Islet of Langerhans (tissue), 1 donor: ENCODE measurements around the gene KHSRP.

ENCODE experiments used
- FAIRE-seq: peaks from one replicate; lab custom pipeline; 2011; peaks lifted over from hg19 to GRCh38; lab: Jason Lieb, UNC

Gene KHSRP, protein sequence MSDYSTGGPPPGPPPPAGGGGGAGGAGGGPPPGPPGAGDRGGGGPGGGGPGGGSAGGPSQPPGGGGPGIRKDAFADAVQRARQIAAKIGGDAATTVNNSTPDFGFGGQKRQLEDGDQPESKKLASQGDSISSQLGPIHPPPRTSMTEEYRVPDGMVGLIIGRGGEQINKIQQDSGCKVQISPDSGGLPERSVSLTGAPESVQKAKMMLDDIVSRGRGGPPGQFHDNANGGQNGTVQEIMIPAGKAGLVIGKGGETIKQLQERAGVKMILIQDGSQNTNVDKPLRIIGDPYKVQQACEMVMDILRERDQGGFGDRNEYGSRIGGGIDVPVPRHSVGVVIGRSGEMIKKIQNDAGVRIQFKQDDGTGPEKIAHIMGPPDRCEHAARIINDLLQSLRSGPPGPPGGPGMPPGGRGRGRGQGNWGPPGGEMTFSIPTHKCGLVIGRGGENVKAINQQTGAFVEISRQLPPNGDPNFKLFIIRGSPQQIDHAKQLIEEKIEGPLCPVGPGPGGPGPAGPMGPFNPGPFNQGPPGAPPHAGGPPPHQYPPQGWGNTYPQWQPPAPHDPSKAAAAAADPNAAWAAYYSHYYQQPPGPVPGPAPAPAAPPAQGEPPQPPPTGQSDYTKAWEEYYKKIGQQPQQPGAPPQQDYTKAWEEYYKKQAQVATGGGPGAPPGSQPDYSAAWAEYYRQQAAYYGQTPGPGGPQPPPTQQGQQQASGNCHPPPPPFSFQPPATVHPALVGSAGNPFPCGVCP

DNA sequence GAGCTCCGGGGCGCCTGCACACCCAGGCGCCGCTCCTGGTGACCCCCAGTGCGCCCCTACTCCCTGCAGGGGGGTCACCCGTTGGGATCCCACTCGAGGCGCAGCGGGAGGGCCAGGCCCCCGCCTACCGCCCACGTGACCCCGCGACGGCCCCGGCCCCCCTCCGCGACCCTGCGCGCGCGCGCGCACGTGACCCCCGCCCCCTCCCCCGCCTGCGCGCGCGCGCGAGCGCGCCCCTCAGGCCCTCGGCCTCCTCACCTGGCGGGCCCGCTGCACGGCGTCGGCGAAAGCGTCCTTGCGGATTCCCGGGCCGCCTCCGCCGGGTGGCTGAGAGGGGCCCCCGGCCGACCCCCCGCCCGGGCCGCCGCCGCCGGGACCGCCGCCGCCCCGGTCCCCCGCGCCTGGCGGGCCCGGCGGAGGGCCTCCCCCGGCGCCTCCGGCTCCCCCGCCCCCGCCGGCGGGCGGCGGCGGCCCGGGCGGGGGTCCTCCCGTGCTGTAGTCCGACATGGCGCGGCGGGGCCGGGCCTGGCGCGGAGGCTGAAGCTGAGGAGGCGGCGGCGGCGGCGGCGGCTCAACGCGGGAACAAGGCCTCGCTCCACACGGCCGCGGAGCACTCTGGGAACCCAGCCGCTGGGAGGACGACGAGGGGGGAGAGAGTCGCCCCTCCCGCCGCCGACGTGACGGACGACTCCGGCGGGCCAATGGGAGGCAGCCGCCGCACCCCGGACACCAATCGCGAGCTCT lies at the start of gene KHSRP:
TSS of gene KHSRP (minus strand) at position 617 of the 744 bp plus-strand sequence. CDS start at position 507, 110 bp downstream.
- no peak for FAIRE-seq

DNA sequence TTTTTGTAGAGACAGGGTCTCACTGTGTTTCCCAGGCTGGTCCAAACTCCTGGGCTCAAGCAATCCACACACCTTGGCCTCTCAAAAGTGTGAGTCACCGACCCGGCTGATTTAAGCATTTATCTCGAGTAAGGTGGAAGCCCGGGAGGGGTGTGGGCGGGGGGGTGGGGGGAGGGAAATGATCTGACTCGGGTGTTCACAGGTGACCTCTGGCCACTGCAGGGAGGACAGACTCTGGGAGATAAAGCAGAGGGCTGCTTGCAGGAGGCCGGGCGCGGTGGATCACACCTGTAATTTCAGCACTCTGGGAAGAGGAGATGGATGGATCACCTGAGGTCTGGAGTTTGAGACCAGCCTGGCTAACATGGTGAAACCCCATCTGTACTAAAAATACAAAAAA lies 49.0 kb upstream of the KHSRP start:
- no peak for FAIRE-seq

DNA sequence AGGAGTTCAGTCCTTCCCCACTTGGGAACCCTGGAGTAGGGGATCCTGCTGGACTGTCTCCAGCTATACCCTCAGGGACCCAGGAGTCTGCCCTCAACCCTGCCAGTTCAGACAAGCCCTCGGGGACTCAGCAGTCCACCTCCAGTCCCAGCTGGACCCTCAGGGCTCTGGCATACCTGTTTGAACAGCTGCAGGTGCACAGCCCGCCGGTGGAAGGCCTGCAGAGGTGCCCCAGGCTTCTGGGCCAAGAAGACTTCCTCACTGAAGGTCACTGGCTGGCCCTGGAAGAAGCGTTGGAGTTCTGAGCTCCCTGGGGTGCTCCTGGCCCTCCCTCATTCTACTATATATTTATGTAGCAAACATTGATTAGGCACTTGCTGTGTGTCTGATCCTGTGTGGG lies 48.1 kb upstream of the KHSRP start:
- no peak for FAIRE-seq

DNA sequence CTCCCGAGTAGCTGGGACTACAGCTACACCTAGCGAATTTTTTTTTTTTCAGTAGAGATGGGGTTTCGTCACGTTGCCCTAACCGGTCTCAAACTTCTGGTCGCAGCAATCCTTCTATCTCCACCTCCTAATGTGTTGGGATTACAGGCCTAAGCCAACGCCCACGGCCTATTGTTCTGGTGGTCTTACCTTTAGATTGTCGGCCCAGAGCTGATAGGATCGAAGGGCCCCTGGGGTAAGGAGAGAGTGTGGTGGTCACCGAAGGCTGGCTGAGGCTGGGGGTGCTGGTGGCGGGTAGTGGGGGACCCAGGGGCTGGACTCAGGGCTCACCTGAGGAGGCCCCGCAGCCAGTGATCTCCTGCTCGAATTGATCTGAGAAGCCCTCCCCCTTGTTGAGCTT lies 46.5 kb upstream of the KHSRP start:
- FAIRE-seq: no peak

DNA sequence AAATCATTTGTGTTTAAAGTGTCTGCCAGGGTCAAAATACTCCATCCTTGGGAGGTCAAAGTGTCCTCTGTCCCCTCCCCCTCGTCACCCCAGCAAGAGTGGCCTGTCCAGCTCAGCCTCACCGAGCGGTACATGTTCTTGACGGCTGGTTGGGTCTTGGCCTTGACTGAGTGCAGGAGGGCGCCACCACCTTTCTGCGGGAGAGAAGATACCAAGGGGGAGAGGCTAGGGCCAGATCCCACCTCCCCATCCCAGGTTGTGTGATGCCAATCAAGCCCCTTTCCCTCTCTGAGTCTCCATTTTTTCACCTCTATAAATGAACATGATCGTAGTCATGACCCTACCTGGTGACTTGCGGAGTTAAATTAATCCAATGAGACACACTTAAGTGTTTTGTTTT lies 45.6 kb upstream of the KHSRP start:
- FAIRE-seq: no peak

DNA sequence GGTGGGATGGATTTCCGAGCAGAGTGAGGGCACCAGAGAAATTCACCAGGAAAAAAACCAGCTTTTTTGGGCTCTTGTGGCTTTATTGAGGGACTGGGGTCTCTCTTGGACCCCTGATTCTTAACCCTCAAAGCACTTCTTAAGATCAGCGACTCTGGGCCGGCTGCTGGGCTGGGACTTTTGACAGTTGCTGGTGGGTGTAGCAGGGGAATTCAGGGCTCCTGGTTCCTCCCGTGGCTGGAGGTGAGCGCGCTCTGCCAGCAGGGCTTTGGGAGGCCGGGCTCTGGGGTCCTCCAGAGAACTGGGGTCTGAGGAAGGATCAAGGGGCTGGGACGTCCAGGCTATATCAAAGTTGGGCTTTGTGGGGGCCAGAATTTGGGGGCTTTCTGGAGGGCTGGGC lies 42.8 kb upstream of the KHSRP start:
- FAIRE-seq: no peak

DNA sequence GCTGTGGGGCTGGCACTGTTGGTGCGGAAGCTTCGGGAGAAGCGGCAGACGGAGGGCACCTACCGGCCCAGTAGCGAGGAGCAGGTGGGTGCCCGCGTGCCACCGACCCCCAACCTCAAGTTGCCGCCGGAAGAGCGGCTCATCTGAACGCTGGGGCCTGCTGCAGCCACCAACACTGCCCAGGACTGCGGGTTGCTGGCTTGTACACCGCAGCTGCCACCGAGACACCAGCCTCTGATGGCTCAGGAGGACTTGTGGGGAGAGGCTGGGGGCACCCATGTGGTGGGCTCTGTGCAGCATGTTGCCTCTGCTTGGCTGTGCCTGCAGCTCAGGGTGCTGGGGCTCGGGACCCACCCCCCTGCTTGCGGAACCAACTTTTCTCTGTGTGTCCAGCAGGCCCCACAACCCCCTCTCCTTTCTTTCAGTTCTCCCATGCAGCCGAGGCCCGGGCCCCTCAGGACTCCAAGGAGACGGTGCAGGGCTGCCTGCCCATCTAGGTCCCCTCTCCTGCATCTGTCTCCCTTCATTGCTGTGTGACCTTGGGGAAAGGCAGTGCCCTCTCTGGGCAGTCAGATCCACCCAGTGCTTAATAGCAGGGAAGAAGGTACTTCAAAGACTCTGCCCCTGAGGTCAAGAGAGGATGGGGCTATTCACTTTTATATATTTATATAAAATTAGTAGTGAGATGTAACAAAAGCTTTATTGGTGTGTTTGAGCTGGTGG lies 42.1 kb upstream of the KHSRP start:
- no peak for FAIRE-seq

DNA sequence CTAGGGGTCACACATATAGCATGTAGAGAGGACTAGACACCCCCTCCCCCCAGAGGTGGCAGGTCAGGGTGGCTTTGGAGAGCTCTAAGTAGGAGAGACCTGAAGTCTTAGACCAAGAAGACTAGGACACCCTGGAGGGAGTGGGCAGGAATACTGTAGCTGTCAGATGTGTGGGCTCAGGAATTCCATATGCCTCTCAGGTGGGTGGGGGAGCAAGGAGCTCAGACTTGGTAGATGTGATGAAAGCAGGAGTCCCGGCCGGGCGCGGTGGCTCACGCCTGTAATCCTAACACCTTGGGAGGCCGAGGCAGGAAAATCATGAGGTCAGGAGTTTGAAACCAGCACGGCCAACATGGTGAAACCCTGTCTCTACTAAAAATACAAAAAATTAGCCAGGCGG lies 41.1 kb upstream of the KHSRP start:
- no peak for FAIRE-seq

DNA sequence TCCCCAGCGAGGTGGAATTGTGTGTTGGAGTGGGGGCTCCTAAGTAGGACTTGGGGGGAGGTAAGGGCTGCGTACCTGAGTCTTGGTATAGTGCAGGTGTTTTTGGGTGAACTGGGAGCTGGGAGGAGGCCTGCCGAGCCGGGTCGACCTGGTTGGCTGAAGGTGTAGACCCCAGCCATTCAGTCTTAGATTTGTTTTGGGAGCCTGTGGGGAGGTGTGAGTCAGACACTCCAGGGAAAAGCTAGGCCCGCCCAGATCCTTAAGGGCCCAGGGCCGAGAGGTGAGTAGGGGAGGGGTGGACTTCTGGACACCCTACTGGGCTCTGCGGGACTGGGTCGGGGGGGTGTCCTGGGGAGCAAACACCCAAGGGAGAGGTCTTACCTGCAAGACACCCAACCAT lies 40.4 kb upstream of the KHSRP start:
- FAIRE-seq: no peak

DNA sequence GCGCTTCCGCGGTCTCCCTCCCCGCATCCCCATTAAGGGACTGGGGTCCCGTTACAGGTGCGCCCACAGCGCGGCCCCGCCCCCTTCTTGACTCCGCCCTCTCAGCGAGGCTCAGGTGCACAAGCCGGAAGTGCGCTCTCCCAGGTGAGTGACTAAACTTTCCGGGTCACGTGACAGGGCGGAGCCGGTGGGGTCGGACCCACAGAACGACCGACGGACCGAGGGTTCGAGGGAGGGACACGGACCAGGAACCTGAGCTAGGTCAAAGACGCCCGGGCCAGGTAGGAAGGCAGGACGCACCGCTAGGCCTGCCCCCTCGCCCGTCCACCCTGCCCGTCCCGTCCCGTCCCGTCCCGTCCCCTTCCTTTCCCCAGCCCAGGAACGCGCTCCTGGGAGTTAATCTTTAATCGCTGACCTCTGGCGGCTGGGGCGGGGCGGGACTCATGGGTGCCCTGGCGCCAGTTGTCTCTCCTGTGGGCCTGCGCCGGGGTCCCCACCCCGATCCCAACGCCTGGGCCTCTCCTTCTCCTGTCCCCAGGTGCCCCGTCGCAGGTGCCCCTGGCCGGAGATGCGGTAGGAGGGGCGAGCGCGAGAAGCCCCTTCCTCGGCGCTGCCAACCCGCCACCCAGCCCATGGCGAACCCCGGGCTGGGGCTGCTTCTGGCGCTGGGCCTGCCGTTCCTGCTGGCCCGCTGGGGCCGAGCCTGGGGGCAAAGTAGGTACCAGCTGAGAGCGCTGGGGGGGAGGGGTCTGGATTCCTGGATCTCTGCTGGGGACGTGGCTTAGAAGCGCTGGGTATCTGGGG lies 39.7 kb upstream of the KHSRP start, which contains the start of gene CRB3:
TSS of gene CRB3 (plus strand) at position 202 of the 804 bp plus-strand sequence. CDS start at position 633, 431 bp downstream.
- no peak for FAIRE-seq

DNA sequence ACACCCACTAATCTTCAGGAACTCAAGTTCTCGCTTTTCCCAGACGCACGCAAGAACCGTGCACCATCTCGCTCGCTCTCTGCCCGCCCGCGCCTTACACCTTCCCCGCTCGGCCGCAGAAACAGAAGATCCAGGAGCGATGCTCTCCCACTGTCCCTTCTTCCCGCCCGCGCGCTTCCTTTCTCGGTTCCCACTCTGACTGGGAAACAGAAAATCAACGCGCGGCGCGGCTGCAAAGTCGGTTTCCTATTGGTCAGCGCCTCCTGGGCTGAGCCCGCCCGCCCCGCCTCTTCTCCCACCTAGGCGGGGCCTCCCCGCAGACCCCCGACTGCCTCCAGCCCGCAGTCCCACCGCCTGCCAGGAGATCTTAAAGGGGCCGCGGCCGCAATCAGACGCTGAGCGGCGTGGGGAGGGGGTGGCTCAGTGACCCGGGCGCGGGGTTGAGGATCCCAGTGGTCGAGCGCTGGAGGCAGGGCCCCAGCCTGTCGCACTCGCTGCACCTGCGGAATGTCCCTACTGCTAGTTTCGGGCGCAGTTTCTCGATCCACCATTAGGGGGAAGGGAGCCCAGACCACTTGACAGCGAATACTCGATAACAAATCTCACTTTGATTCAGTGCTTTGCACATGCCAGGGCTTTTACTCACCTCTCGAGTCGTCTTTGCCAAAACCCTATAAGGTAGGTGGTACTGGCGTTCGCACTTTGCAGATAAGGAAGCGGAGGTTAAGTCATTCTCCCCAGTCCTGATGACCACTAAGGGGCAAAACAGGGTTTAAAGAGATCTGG lies 35.7 kb upstream of the KHSRP start:
- FAIRE-seq: peak; percentile 58

DNA sequence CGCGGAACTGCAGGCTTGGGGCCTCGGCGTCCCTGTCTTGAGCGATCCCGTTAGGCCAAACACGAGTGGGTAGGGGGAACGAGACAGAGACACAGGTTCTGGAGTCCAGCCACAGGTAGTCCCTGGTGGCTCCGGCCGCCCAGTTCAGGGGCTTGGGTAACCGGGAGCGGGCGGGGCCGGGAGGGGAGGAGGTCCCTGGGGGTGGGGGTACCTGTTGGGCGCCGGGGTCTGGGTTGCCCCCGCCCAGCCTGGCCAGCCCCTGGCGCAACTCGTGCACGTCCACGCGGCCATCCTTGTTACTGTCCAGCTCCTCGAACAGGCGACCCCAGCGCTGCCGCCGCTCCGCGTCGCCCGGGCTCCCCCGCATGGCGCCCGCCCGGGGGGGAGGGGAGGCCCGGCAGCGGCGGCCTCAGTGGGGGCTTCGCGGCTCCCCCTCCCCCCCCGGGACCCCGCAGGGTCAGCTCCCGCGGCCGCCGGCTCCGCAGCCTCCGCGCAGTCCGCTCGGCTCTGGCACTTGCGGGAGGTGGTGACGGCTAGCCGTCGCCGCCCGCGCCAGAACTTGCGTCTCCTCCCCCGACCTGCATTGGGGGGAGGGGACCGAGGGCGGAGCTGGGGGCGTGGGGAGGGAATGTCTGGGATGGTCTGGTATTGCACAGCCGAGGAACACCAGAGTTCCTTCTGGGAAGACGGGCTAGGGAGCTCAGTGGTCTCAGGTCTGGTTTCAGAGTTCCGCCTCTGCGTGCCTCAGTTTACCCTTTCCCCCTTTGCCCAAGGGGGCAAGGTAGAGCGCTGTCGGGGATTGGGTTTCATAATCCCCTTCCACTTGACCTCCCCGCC lies 34.9 kb upstream of the KHSRP start, which contains the start of gene SLC25A23:
TSS of gene SLC25A23 (minus strand) at position 531 of the 837 bp plus-strand sequence. CDS start at position 367, 164 bp downstream.
- FAIRE-seq: no peak

DNA sequence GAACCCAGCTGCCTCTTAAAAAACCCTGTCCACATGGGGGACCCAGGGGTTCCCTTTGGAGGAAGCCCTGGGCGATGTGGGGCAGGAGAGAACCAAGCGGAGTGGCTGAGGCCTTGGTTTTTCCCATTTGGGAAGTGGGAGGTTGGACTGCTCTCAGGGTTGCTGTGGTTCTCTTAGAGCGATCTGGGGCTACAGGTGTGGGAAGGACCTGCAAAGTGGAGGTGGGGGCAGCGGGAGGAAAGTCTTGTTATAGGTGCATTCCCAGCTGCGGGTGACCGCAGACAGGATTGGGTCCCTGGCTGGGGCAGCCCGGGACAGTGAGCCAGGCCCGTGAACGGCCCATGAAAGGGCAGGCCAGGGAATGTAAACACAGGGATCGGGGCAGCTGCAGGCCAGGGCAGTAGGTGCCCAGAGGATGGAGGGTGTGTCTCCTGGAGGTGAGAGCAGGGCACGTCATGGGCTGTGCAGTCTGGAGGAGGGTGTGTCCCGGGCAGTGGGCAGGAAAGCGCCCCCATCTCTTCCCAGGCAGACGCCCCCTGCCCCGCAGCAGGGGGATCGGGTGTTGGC lies 34.2 kb upstream of the KHSRP start:
- no peak for FAIRE-seq

DNA sequence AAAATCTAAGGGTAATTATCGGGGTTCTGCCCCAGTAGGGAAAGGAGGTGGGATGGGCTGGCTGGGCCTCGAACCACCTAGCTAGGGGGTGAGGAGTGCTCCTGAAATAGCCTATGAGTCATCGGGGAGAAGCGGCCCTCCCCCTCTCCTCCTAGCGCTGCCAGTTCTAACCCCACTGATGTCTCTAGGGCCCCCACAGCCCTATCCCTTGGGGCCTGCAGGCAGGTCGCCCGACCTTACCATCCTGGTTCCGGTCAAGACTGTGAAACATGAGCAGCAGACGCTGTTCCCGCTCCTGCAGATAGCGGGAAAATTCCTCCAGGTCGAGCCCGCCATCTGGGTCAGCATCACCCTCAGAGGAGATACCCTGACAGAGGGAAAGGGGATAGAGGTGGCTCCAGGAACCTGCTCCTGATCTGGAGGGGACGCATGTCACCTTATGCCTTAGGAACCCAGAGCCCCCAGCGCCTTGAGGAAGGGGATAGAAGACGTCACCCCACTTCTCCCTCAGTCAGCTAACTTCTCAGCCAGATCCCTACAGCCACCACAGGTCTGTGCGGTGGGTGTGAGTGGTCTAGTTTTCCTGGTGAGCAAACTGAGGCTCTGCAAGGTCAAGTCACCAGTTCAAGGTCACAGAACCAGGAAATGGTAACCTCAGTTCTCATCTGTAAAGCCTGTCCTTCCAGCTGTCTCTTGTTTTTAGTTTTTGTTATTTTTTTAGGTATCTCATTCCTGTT lies 33.5 kb upstream of the KHSRP start:
- no peak for FAIRE-seq

DNA sequence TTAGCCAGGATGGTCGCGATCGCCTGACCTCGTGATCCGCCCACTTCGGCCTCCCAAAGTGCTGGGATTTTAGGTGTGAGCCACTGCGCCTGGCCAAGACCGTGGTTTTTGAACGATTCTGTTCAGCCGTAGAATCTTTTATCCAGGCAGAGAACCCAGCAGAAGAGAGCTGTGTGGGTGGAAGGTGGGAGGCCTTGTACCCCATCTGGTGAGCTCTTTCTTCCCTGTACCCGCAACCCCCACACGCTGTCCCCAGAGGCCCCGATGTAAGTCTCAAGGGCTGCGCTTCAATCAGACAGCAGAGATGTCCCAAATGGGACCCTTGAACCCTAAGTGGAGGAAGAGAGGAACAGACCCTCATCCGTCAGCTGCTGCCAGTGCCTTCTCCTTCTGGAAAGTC lies 31.3 kb upstream of the KHSRP start:
- FAIRE-seq: no peak

DNA sequence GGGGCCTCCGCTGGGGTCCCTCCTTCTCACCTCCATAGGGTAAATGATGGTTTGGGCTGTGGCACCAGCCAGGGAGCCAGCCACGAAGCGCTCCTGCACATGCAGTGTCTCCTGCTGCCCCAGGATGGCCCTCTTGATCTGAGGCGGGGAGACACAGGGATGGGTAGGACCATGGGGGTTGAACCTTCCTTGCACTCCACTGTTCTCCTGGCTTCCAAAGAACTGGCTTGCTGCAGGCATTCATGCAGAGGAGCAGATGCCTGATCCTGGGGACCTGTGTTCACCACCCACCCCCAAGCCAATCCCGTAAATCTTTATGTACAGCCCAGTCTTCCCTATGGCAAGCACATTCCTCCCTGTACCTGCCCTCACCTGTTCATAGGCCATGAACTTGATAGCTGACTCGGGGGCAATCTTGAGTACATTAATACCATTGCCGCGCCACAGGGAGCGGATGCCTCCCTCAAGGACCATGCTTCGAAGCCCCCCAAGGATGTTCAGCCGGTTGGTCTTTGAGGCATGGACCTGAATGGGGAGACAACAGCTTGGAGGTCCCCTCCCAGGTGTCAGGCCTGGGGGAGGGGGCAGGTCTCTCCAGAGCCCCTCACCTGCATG lies 29.4 kb upstream of the KHSRP start:
- no peak for FAIRE-seq

DNA sequence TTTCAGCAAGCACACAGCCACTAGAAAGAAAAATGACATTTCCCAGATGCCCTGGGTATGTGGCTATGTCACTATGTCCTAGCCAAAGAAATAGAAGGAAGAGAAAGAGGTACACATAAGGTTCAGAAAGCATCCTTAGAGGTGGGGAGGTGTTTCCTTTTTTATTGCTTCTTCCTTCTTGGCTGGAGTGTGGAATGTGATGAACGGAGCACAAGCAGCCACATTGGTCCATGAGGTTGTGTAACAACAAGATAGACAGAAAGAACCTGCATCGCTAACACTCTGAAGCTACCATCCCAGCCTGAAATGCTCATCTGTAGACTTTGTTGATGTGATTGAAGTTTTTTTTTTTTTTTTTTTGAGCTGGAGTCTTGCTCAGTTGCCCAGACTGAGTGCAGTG lies 28.3 kb upstream of the KHSRP start:
- no peak for FAIRE-seq

DNA sequence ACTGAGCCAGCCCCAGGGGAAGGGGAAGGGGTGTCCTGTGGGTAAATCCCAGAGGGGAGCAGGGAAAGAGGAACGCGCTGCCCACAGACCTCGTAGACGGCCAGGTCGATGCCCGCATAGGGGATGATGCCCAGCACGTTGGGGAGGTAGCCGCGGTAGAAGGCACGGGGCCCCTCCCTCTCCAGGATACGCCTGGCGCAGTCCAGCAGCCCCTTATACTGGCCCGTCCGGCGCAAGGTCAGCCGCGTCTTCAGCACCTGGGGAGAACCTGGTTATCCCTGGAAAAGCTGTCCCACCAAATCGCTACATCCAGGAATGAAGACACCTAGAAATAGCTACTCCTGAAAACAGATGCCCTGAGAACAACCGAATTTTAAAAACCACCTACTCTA lies 27.6 kb upstream of the KHSRP start:
- FAIRE-seq: no peak
